ENCODE results near the gene GTF2F1.

DNA sequence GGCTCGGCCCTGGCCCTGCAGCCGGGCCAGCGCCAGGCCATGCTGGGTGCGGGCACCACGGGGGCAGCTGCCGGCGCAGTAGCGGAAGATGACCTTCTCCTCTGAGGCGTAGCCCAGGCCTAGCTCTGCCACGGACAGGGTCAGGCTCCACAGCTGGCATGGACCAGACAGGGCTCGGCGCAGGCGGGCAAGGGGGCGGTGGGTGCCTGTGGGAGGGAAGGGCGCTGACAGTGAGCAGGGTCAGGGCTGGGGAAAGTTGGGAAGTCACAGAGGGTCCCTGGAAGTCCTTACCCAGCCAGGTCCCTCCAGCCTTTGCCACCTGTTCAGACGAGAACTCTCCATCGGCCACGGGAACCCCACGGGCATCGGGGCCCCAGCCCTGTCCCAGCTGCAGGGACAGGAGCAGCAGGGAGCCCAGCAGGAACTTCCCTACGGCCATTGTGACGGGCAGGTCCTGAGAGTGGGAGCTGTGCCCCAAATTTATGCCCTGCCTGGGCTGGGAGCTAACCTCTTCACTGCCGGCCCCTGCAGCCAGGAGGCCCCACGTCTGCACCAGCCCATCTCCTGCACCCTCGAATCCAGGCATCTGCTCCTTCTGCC is 17.5 kb downstream of the GTF2F1 start, which contains the start of gene PSPN:
- TF ChIP-seq, protein P1, sequence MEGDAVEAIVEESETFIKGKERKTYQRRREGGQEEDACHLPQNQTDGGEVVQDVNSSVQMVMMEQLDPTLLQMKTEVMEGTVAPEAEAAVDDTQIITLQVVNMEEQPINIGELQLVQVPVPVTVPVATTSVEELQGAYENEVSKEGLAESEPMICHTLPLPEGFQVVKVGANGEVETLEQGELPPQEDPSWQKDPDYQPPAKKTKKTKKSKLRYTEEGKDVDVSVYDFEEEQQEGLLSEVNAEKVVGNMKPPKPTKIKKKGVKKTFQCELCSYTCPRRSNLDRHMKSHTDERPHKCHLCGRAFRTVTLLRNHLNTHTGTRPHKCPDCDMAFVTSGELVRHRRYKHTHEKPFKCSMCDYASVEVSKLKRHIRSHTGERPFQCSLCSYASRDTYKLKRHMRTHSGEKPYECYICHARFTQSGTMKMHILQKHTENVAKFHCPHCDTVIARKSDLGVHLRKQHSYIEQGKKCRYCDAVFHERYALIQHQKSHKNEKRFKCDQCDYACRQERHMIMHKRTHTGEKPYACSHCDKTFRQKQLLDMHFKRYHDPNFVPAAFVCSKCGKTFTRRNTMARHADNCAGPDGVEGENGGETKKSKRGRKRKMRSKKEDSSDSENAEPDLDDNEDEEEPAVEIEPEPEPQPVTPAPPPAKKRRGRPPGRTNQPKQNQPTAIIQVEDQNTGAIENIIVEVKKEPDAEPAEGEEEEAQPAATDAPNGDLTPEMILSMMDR (IDR thresholded peaks at IDR 0.05) = no peak
- TF ChIP-seq POLR2A (IDR thresholded peaks at IDR 0.05) = no peak
- TF ChIP-seq POLR2AphosphoS5 (IDR thresholded peaks at IDR 0.05) = no peak

All from gastroesophageal sphincter (tissue), 3 donors.